Astrocyte of the hippocampus (primary cell): Measurements from ENCODE around the gene ATAD1.
A peak's percentile ranks its signal among the peaks of the same experiment; 100 is the strongest.
"Not testable (repeated sequence)": the region's sequence is repeated elsewhere in the genome, so short reads cannot be mapped to it uniquely, and the experiment has no call there.

ENCODE experiments used
- DNase-seq: peaks from one replicate; pipeline ENCODE4 v3.0.0; 2011; ENCODE audit warnings: low read depth, low spot score

ATAD1 gene

DNA sequence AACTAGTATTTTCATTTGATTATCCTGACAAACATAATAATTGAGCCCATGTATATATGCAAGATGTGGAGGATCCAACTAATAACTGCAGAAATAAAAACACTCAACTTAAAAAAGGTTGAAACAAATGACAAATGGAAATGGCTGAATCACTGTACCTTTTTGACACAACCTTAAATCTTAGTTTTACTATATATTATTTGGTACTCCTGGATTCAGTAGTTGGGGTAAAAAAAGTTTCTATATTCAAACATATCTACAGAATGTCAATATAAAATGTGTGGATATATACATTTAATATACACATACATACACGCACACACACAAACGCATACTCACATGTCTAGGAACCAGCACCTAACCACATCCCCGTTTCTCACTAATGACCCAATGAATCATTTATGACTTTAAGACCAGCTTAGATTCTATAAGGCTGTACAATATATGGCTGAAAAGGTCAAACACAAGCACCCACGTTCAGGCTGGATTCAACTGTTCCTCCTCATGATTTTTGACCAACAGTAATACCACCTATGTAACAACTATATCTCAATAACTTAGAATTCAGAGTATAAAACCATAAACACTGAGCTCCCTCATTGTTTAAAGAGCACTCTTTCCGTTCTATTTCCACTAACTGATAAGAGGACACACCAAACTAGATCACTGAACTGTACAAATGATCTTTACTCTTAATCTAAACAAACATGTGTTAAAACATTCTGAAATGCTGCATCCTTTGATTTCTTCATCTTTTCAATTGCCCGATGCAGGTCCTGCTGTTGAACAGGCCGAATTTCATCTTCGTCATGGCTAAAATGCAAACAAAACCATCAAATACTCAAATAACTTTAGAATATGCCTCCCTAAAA is 63.8 kb downstream of the ATAD1 start:
- no peak for DNase-seq

DNA sequence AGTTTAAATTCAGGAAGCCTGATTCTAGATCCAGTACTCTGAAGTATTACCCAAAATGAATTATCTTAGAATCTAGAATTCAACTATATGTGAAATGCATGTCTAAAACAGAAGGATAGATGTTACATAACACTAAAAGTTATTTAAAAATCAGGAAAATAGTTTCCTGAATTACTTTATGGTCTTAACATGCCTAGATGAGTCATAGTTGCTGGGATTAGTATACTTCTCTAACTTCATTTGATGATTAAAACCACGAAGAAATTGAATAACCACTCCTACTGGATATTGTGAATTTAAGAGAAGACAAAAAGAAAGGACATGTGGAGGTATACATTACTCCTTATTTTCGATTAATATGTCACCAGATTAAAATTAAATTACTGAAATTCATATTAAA is 65.5 kb downstream of the ATAD1 start:
- peak; percentile 37 for DNase-seq

DNA sequence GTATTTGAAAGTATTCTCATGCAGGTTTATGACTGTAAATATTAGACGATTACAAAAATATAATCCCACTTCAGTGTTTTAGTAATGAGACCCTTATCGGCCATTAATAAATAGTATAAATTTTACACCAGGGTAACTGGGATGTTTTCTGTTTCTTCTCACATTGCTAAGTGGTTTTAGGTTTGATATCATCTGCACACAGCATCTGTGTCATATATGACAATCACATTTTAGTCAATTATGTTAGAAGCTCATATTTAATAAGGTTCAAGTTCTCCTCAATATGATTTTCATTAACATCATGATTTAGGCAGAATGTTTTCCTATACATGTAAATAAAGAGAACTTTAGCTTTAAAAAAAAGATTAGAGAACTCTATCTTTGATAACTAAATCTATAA is 66.8 kb downstream of the ATAD1 start:
- no peak for DNase-seq

DNA sequence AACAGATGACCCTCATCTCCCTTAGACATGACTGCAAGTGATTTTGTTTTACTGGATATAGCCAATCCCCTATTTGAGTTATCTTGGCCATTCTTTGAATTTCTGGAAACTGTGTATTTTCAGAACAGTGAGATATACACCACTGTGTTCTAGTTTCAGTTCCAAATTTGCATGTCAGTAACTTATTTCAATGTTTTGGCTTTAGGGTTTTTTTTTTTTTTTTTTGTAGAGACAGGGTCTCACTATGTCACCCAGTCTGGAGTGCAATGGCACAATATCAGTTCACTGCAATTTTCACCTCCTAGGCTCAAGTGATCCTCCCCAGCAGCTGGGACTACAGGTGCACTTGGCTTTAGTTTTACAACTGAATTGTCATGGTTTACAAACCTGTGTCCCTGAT is 67.2 kb downstream of the ATAD1 start:
- no peak for DNase-seq

DNA sequence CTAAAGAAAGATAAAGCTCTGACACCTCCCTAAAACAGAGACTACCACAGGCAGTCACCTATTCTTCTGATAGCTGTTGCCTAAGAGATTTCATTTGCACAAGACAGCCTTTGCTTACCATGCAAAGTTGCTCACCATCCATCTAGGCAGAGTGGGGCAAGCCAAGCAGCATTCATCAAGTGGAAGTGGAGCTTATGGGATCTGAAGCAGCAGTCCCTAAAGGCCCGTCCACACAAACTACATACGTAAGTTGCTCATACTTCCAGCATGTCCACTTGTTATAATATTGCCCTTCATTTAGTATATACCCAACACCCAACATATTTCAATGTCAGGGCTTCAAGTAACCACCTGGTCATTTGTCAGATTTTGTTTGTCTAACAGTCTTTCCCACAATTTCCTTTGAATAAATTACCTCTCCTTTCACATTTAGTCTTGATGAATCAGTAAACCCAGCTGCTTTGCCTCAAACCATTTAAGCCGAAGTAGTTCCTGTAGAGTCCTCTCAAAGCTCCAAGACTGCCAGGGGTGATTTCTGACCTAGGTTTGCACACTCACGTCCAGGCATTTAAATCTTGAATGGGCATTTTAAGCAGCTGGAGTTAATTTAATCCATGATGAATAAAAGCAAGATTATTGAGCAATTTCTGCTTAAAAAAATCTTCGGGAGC is 67.9 kb downstream of the ATAD1 start:
- peak; percentile 74 for DNase-seq

DNA sequence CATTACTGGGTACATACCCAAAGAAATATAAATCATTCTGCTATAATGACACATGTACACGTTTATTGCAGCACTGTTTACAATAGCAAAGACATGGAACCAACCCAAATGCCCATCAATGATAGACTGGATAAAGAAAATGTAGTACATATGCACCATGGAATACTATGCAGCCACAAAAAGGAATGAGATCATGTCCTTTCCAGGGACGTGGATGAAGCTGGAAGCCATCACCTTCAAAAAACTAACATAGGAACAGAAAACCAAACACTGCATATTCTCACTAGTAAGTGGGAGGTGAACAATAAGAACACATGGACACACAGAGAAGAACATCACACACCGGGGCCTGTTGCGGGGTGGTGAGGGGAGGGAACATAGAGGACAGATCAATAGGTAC is 69.8 kb downstream of the ATAD1 start:
- DNase-seq: not testable (repeated sequence)

DNA sequence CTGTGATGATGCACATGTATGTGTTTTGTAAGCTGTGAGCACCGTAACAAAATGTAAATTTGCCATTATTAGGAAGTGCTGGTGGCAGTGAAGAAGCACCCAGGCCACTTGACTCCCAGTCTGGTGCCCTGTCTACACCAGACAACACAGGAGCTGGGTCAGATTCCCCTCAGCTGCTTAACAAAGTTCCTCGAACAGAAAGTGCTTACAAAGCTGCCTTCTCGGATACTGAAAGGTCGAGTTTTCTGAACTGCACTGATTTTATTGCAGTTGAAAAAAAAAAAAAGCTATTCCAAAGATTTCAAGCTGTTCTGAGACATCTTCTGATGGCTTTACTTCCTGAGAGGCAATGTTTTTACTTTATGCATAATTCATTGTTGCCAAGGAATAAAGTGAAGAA is 71.1 kb downstream of the ATAD1 start:
- DNase-seq: no peak

DNA sequence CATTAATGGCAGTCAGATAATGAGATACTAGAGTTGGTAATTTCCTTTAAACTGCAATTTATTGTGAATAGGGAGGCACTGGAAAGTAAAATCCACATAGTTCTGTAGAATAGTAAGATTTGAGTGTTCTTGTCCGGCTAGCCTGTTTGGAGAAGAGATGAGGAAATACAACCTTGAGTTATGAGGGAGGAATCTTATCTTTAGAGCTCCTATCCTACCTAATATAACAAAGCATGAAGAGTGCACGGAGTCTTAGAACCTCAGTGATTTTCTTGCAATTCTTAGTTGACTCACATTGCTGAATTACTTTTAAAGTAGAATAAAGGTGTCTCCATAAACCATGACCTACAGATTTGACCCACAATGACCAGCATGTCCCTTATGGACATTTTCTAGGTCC is 73.4 kb downstream of the ATAD1 start:
- no peak for DNase-seq

DNA sequence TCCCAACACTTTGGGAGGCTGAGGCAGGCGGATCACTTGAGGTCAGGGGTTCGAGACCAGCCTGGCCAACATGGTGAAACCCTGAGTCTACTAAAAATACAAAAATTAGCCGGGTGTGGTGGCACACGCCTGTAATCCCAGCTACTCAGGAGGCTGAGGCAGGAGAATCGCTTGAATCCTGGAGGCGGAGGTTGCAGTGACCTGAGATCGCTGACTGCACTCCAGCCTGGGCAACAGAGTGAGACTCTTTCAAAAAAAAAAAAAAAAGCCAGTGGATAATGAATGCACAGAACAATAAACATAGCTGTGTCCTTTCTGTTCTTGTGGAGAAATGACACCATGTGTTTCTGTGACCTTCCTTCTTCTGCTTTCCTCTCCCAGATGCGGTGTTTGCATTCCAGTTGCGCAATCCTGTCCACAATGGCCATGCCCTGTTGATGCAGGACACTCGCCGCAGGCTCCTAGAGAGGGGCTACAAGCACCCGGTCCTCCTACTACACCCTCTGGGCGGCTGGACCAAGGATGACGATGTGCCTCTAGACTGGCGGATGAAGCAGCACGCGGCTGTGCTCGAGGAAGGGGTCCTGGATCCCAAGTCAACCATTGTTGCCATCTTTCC is 74.9 kb downstream of the ATAD1 start:
- DNase-seq: not testable (repeated sequence)

DNA sequence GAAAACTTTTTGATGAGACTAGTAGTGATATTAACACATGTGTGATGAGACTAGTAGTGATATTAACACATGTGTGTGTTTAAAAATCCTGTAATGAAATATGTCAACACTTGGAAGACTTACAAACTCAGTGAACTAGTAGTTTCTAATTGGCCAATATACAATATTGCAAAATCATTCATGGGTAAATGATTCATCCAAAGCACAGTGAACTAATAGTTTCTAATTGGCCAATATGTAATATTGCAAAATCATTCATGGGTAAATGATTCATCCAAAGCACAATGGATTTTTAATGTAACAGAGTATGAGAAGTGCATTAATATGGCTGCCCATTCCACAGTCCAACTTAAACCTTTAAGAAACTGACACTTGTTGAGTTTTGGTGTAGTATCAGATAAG is 77.8 kb downstream of the ATAD1 start:
- no peak for DNase-seq

DNA sequence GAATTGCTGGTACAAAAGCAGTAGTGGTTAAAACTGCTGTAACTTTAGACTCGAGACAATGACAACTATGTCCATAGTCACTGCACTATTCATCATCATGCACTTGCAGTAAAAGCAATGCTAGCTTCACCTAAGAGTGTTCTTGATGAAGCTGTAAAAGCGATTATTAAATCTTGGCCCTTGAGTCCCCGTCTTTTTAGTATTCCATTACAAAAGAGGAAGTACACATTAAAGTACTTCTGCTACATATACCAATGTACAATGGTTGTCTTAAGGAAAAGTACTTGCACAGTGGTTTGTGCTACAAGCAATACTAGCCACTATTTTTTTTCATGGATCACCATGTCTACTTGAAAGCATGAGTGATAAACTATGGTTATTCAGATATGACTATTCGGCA is 78.3 kb downstream of the ATAD1 start:
- no peak for DNase-seq

DNA sequence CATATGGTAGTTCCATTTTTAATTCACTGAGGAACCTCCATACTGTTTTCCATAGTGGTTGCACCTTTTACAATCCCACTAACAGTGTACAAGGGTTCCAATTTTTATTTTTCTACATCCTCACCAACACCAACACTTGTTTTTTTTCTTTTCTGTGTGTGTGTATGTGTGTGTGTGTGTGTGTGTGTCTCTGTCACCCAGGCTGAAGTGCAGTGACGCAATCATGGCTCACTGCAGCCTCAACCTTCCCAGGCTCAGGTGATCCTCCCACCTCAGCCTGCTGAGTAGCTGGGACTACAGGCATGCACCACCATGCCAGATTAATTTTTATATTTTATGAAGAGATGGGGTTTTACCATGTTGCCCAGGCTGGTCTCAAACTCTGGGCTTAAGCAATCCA is 79.8 kb downstream of the ATAD1 start:
- not testable (repeated sequence) for DNase-seq

DNA sequence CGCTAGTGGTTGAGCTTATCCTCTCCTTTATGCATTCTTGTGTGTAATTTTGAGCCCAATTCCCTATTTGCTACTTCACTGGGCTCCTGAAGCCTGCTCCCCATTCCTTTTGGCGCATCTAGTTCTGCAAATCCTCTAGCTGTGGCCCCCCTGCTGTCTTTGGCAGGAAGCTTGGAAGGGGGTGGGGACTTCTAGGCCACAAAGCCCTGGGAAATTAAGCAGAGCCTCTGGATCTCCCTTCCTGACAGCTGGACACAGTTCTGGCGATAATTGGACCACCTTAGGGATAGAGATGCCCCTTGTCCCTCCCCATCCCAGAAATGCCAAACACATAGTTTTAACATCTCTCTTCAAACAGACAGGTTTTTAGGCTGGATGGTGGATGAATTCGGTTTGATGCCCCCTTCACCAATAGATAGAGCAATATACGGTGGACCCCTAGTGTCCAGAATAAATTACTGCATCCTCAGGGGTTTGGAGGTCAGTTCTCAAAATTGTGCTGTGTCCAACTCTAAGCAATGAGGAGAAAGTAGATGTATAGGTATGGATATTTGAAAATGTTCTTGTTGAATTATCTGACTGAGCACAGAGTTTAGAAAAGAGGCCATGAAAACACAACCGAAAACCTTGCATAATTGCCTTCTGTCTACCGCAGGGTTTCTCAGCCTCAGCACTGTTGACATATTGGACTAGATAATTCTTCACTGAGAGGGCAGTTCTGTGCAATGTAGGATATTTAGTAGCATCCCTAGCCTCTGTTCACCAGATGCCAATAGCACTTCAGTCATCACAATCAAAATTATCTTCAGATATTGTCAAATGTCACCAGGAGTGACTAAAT is 82.8 kb downstream of the ATAD1 start:
- DNase-seq: peak; percentile 73

DNA sequence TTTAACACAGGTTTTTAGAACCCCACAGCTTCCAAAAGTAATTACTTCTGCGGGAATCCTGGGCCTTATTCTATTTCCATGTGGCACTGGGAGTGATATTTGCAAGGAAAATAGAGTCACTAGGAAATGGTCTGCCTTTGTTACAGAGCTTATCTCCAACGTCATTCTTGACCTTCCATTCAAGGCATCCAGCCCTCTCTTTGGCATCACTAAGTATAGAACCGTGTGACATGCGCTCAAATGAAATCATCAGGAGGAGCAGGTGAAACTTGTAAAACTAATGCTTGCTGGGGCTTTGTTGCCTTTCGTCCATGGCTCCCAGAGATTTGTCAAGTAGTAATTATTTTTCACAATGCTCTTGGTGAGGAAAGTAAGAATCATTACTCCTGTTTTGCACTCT is 84.9 kb downstream of the ATAD1 start:
- no peak for DNase-seq

DNA sequence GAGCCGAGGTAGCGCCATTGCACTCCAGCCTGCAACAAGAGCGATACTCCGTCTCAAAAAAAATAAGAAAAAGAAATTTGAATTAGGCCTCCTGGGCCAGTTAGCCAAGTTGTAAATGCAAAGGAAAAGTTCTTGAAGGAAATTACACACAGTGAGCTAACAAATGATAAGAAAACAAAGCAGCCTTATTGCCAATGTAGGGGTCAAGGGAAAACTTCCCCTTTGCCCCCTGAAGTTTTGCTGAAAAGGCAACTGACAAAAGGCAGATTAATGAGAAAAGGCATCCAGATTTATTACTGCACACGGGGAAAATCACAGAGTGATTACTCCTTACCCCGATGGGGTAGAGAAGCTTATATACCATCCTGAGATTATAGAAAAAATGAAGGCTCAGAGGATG is 88.1 kb downstream of the ATAD1 start:
- DNase-seq: no peak

DNA sequence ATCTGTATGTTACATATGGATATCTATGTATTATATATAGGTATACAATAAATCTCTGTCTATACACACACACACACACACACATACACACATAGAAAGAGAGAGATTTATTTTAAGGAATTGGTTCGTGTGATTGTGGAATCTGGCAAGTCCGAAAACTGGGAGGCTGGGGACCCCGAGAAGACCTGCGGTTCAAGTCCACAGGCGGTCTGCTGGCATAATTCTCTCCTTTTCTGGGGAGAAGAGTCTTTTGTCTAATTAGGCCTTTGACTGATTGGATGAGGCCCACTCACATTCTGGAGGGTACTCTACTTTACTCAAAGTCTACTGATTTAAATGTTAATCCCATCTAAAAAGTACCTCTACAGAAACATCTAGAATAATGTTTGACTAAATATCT is 93.2 kb downstream of the ATAD1 start:
- no peak for DNase-seq

DNA sequence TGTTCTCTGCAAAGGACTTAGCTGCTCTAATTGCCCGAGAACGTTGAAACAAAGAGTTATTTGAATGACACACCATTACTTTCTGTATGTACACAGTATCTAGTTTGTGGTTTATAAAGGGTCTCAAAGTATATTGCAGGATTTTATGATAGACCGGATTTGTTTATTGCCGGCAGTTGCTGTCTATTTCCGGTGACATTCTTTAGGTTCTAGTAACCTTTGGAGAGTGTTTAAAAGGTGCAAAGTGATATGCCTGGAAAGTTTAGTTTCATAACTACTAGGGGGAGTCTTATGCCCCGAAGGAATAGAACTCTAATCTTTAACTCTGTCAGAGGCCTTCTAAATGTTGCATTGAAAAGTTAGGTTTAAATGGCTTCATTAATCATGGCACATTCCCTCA is 94.5 kb downstream of the ATAD1 start:
- DNase-seq: no peak

DNA sequence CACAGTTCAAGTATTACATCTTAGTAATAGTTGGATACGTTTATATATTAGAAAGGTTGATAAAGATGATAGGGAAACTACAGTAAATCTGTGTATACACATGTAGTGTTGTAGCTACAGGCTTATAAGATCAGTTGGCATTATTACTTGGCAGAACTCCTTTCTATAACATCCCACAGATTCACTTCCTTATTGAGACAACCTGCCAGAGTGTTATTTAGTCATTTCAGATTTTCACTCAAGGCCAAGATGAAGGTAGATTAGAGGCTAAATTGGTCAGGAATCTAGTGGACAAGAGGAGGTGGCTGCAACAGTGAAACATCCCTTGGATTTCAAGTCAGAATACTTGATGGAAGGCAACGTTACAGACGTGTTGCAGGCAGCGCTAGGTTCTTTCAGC is 95.3 kb downstream of the ATAD1 start:
- no peak for DNase-seq

DNA sequence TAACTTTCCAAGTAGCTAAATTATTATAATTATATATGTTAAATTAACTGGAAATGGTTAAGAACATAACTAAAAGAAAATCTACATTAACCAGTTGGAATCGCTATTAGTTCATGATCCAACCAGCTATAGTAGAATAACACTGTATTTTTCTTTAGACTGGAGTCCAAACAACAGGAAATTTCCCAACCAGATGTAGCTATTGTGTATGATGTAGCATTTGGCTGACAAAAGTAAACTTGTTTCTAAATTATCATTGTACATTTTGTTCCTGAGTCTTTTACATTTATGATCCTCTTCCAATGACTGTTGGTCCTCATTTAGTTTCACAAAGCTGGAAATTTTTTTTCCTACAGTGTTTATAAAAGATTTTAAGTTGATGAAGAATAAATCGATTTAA is 96.2 kb downstream of the ATAD1 start:
- DNase-seq: no peak

DNA sequence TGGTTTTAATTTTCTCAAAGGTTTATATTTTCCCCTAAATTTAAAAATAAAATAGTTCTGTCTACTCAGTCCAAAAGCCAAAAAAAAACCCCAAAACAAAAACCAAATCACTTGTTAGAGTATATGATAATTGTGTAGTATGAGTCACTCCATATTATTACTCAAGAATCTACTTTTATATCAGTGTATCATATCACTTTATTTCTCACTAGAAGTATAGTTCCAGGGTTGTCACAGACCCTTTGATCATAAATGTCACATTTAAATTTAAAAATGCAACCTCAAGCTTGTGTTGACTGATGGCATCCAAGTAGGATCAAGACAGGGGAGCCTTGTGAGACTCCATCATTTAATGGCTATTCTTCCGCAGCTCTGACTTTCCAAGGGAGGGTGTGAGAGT is 97.4 kb downstream of the ATAD1 start:
- DNase-seq: no peak

DNA sequence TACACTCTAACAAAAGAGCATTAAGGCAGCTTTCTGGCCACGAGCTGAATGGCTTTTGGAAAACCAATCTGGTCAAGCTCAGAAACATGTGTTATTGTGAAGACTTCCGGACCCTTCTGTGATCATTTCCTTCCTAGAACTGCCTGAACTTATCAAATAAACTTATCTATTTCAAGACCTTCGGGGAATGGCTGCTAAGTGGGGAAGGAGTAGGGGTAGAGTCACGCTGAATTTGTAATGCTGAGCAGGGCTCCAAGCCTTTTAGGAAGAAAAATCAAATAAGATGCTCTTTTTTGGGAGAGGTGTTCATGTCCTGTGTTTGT is 101.7 kb downstream of the ATAD1 start:
- no peak for DNase-seq
